Endometrium (tissue), 2 donors: ENCODE results near the gene RAPGEFL1.
"Not testable (repeated sequence)": the region's sequence is repeated elsewhere in the genome, so short reads cannot be mapped to it uniquely, and the experiment has no call there.

Source experiments
- FAIRE-seq: peaks from 2 replicates; lab custom pipeline; 2012; peaks lifted over from hg19 to GRCh38; lab: Jason Lieb, UNC
- donor health status: control.
- donor health status: control.

RAPGEFL1 gene

DNA sequence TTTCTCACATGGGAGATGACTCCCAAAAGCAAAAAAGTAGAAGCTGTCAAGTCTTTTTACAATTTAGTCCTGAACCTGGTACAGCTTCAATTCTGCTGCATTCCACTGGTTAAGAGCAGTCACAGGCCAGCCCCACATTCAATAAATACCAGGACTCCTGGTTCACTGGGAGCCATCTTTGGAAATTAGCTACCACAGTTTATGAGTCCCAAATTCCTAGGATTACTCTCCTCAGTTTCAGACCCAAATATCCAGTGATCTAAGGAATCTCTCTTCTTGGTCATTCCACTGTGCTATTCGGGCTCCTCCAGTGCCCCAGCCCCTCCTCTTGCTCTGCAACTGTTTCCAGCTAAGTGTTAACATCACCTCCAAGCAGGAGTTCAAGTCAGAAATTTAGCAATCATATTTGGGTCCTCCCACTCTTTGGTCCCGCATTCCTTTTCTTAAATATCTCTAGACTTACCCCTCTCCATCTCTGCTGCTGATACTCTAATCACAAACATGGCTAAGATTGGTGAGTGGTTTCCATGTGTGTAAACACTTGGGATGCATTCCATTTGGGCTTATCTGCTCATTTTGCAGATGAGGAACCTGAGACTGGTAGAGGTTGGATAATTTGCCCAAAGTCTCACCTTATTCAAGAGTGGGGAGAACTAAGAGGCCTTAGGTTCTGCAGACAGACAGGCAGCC, 32.3 kb downstream of the RAPGEFL1 start:
- FAIRE-seq, result no peak

DNA sequence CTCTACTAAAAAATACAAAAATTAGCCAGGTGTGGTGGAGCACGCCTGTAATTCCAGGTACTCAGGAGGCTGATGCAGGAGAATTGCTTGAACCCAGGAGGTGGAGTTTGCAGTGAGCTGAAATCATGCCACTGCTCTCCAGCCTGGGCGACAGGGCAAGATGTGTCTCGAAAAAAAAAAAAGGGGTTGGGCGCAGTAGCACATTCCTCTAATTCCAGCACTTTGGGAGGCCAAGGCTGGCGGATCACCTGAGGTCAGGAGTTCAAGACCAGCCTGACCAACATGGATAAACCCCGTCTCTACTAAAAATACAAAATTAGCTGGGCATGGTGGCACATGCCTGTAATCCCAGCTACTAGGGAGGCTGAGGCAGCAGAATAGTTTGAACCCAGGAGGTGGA, 36.6 kb downstream of the RAPGEFL1 start:
- not testable (repeated sequence) for FAIRE-seq

GRCh38 chr17:40218006-40218739, 40.9 kb downstream of the RAPGEFL1 start:
- FAIRE-seq, result no peak

GRCh38 chr17:40218740-40219593, 41.7 kb downstream of the RAPGEFL1 start, which contains the start of gene WIPF2:
WIPF2 (plus strand) TSS chr17:40219304; CDS start chr17:40256460, 37,156 bp downstream.
- FAIRE-seq, result peak; percentile 72

- no peak for FAIRE-seq
Measured at GRCh38 chr17:40219594-40220338, 42.5 kb downstream of the RAPGEFL1 start.

- FAIRE-seq, result no peak
Measured at GRCh38 chr17:40224718-40225550, 47.7 kb downstream of the RAPGEFL1 start.

- not testable (repeated sequence) for FAIRE-seq
Measured at GRCh38 chr17:40229146-40229545, 51.9 kb downstream of the RAPGEFL1 start.

DNA sequence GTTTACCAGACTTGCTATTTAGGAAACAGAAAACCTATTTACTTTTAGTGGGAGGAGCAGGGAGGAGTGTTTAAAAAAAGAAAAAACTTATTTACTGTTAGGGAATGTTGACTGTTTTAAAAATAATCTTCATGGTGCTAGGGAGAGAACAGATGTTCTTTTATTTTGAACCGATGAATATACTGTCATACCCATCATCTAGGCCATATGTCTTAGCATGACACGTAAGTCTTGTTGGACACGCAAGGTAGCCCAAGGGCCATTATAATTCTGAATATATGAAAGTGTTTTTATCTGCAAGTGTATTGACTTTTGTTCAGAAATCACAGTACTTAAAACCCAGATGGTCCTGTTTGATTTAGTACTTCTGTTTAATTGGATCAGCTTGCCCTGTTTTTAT, 53.4 kb downstream of the RAPGEFL1 start:
- FAIRE-seq, result peak; percentile 72

- FAIRE-seq, result not testable (repeated sequence)
Measured at GRCh38 chr17:40231928-40232327, 54.7 kb downstream of the RAPGEFL1 start.

GRCh38 chr17:40241252-40241834, 64.1 kb downstream of the RAPGEFL1 start:
- no peak for FAIRE-seq

DNA sequence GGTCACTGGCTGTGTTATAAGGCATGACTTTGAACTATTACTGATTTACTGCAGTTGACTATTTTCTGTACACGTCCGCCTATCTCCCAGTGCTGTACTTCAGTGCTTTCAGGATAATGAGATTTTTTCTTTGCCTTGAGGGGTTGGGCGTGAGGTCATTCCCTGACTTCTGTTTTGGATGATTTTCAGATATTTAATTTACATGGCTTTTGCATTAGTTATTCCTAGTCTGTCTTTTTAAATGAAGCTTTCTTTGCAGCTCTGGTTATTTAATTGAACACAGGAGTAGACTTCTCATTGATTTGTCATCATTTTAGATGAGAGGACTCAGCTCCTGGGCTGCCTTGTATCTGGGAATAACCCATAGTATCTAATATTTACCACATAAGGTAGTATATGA, 65.5 kb downstream of the RAPGEFL1 start:
- no peak for FAIRE-seq

DNA sequence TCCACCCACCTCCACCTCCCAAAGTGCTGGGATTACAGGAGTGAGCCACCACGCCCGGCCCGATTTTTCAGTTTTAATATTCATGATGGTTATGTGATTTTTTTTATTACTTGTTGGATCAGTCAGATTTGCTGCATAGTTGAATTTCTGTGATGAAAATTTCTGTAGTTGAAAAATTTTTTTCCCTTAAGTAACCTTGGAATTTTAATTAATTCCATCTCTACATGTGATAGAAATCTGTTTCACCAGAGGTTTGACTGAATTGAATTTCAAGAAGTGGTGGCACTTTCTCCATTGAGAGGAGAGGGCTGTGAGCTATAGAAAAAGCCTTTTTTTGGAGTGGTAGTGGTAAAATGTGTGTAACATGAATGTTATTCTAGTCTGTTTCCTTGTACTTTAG, 66.5 kb downstream of the RAPGEFL1 start:
- no peak for FAIRE-seq

DNA sequence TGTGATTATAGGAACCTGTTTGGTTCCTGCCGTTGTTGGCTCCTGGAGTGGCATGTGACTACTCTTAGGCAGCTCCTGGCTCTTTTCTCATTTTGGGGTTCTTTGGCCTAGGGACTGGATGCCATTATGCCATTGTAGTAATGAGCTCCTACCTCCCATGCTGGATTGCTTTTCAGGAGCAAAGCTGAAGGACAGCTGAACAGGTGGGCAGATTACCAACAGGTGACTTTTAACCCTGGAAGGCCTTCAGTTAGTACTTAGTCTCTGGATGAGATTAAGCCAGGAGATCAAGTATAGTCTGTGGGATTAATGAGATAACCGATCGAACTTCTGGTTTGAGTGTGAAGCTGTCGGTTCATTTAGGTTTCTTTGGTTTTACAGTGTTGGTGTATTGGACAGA, 67.0 kb downstream of the RAPGEFL1 start:
- no peak for FAIRE-seq
